Breast epithelium (tissue), 4 donors: ENCODE data around the gene ITGAE. TPM values are rescaled to one million over a fixed set of nuclear protein-coding genes. Genes with fewer than 3 reads are reported as not detected.

Source experiments
- DNase-seq, 2 donors: peaks; one replicate each; pipeline ENCODE4 v3.0.0-alpha.2; 2019; ENCODE audit warnings: low spot score in 2 of 2
- H3K27ac ChIP-seq, 2 donors: fragments of 200-600 bp; sonication (generic) in 1 of 2; one replicate each; pipeline ENCODE4 v1.5.1; 2016 to 2019; ENCODE audit warnings: mild to moderate bottlenecking in 1 of 2
- H3K27me3 ChIP-seq, 2 donors: fragments of 200-600 bp; sonication (generic) in 1 of 2; one replicate each; pipeline versions ENCODE4 v1.5.1 to v1.6.0; 2017 to 2019; ENCODE audit warnings: control low read depth in 1 of 2, mild to moderate bottlenecking in 1 of 2
- H3K36me3 ChIP-seq: fragments of 200-600 bp; one replicate; pipeline ENCODE4 v1.5.1; 2019
- H3K4me1 ChIP-seq, 2 donors: fragments of 200-600 bp; sonication (generic); one replicate each; pipeline ENCODE4 v1.5.1; 2016 to 2019; ENCODE audit warnings: control low read depth in 1 of 2
- H3K4me3 ChIP-seq, 3 donors: fragments of 200-600 bp; sonication (generic); 1 replicate in 2 of 3; 2 replicates in 1 of 3; pipeline ENCODE4 v1.5.1; 2016 to 2019; ENCODE audit warnings: mild to moderate bottlenecking in 3 of 3, moderate library complexity in 2 of 3
- H3K9me3 ChIP-seq, 2 donors: fragments of 200-600 bp; sonication (generic) in 1 of 2; one replicate each; pipeline ENCODE4 v1.5.1; 2016 to 2019; ENCODE audit warnings: control low read depth in 1 of 2
- POLR2A ChIP-seq: fragments of 450-650 bp; IDR thresholded peaks from one replicate; pipeline ENCODE4 v1.6.1; 2016; ENCODE audit warnings: antibody characterized with exemption, mild to moderate bottlenecking, moderate library complexity
- POLR2AphosphoS5 ChIP-seq, 3 donors: sonication (generic); formaldehyde crosslinking; IDR thresholded peaks; one replicate each; pipeline ENCODE4 v1.6.1; 2017; ENCODE audit warnings: antibody characterized with exemption in 3 of 3
- intact Hi-C: fragments of 100-400 bp; cut with DNase I; formaldehyde crosslinking; loops from one replicate; pipeline ENCODE4 v1.15.1; 2023; ENCODE audit warnings: low total_unique reads
- total RNA-seq, 3 donors: library from RNA; depleted of rRNA; stranded (reverse); fragments of >200 nt; gene quantifications; one replicate each; pipeline ENCODE4 v1.1.0, GENCODE V29; 2016
- TF ChIP-seq, protein P1 (sequence below), 3 donors: fragments of 450-650 bp; IDR thresholded peaks; one replicate each; pipeline ENCODE4 v1.5.1; 2016 to 2017; ENCODE audit warnings: antibody characterized with exemption in 3 of 3, mild to moderate bottlenecking in 3 of 3, moderate library complexity in 3 of 3

ITGAE gene, protein sequence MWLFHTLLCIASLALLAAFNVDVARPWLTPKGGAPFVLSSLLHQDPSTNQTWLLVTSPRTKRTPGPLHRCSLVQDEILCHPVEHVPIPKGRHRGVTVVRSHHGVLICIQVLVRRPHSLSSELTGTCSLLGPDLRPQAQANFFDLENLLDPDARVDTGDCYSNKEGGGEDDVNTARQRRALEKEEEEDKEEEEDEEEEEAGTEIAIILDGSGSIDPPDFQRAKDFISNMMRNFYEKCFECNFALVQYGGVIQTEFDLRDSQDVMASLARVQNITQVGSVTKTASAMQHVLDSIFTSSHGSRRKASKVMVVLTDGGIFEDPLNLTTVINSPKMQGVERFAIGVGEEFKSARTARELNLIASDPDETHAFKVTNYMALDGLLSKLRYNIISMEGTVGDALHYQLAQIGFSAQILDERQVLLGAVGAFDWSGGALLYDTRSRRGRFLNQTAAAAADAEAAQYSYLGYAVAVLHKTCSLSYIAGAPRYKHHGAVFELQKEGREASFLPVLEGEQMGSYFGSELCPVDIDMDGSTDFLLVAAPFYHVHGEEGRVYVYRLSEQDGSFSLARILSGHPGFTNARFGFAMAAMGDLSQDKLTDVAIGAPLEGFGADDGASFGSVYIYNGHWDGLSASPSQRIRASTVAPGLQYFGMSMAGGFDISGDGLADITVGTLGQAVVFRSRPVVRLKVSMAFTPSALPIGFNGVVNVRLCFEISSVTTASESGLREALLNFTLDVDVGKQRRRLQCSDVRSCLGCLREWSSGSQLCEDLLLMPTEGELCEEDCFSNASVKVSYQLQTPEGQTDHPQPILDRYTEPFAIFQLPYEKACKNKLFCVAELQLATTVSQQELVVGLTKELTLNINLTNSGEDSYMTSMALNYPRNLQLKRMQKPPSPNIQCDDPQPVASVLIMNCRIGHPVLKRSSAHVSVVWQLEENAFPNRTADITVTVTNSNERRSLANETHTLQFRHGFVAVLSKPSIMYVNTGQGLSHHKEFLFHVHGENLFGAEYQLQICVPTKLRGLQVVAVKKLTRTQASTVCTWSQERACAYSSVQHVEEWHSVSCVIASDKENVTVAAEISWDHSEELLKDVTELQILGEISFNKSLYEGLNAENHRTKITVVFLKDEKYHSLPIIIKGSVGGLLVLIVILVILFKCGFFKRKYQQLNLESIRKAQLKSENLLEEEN
- total RNA-seq = 10 to 100 TPM; 26.5 to 31.2 (median 27.1) TPM

DNA sequence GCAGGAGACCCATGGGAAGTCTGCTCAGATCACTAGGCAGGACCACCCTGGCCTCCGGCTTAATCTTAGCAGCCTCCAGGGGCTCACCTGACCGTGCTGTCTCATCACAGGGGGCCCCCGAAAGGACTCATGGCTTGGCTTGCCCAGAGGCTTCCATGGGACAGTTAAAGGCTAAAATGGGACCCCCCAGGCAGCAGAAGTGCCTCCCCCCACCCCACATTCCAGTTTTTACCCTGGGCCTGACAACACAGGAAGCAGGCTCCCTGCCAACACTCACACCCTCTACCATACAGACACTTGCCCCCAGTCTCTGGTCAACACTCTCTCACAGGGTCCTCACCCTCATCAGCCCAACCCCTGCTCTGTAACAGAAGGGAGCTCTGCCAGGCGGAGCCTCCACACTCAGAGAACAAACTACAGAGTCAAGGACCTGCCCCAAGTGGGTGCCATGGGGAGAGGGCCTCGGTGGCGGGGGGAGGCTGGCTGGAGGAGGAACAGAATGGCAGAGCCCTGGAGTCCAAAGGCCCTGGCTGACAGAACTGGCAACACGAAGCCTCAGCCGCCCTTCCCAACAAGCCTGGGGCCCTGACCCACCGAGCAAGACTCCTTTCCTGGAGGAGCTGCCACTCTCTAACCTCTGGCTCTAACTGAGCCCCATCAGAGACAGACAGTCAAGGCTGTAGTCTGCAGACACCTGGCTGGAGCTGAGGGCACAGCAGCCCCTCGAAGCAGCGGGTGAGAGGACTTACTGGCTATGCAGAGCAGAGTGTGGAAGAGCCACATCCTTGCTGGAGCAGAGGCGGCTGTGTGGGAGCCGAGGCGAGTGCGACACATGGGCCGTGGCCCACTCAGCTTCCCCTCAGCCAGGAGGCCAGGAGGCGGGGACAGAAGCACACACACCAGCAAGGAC lies at the start of gene ITGAE:
ITGAE (minus strand) TSS at position 827 of the 910 bp plus-strand sequence; CDS start at position 783, 44 bp downstream.
- Histone ChIP-seq H3K36me3 (no peaks in the 10 kb centered on the region), H3K9me3 (no peaks in the 10 kb centered on the region), H3K4me1 (no peaks in the 10 kb centered on the region), H3K4me3 (no peak within 1 kb of the TSS), H3K27ac (peak within 1 kb of the TSS; percentile 69 to 73), H3K27me3 (no peaks in the 10 kb centered on the region)
- DNase-seq = no peak
- TF ChIP-seq, protein P1, sequence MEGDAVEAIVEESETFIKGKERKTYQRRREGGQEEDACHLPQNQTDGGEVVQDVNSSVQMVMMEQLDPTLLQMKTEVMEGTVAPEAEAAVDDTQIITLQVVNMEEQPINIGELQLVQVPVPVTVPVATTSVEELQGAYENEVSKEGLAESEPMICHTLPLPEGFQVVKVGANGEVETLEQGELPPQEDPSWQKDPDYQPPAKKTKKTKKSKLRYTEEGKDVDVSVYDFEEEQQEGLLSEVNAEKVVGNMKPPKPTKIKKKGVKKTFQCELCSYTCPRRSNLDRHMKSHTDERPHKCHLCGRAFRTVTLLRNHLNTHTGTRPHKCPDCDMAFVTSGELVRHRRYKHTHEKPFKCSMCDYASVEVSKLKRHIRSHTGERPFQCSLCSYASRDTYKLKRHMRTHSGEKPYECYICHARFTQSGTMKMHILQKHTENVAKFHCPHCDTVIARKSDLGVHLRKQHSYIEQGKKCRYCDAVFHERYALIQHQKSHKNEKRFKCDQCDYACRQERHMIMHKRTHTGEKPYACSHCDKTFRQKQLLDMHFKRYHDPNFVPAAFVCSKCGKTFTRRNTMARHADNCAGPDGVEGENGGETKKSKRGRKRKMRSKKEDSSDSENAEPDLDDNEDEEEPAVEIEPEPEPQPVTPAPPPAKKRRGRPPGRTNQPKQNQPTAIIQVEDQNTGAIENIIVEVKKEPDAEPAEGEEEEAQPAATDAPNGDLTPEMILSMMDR (IDR thresholded peaks at IDR 0.05) = no peak
- TF ChIP-seq POLR2AphosphoS5 (IDR thresholded peaks at IDR 0.05) (no peak), POLR2A (no peak)
- intact Hi-C loops = no loop called here

DNA sequence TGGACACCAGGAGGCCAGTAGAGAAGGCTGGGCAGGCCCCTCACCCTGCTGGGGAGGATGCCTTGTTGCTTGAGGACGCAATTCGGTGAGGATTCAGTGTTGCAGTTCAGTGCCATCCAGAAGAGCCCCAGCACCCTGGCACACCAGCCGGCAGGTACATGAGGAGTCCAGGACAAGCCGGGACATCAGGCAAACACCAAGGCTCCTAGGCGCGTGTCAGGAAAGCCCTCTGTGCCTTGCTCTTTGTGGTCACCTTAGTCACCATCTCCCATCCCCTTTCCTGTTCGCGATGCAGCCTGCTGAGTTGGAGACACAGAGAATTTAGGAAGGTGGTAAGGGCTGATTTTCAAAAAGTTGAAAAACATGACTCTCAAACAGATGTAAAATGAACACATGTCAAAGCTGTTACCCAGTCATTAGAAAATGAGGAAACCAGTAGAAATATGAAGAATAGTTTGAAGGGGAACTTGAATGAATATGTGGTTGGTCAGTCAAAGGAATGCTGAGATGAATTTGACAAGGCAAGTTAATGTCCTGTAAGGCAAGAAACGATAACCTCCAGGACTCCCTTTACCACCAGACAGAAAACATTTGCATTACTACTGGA lies 47.3 kb upstream of the ITGAE start:
- H3K36me3 ChIP-seq = no peaks in the 10 kb centered on the region
- TF ChIP-seq, protein P1 (IDR thresholded peaks at IDR 0.05) = no peak
- TF ChIP-seq POLR2AphosphoS5 (IDR thresholded peaks at IDR 0.05) (no peak), POLR2A (no peak)
- H3K9me3 ChIP-seq = no peaks in the 10 kb centered on the region
- no peak overlapping the region for H3K27ac ChIP-seq
- H3K4me1 ChIP-seq = no peaks in the 10 kb centered on the region
- H3K27me3 ChIP-seq = no peaks in the 10 kb centered on the region
- intact Hi-C loops = no loop called here
- no peak for DNase-seq
- H3K4me3 ChIP-seq = no peak overlapping the region

DNA sequence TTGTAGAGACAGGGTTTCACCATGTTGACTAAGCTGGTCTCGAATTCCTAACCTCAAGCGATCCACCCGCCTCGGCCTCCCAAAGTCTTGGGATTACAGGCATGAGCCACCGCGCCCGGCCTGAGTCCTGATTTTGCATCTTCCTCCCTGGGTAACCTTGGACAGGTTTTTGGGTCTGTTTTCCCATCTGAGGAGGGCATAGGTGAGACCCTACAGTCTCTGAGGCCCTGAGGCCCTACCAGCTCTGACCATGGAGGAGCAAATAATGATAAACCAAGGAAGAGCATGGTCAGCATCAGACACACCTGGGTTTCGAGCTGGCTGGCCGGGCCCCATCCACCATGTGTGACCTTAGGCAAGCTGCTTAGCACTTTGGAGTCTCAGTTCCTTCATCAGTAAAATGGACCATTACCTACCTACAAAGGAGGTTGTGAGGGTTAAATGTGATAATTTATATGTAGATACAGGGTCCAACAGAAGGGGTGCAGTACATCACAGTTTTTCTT lies 46.2 kb upstream of the ITGAE start:
- Histone ChIP-seq H3K9me3 (no peaks in the 10 kb centered on the region), H3K27ac (no peak overlapping the region), H3K36me3 (no peaks in the 10 kb centered on the region), H3K4me1 (no peaks in the 10 kb centered on the region), H3K4me3 (no peak overlapping the region), H3K27me3 (no peaks in the 10 kb centered on the region)
- DNase-seq = no peak
- intact Hi-C loops = no loop called here
- TF ChIP-seq, protein P1 (IDR thresholded peaks at IDR 0.05) = no peak
- TF ChIP-seq POLR2A = no peak
- TF ChIP-seq POLR2AphosphoS5 (IDR thresholded peaks at IDR 0.05) = no peak

DNA sequence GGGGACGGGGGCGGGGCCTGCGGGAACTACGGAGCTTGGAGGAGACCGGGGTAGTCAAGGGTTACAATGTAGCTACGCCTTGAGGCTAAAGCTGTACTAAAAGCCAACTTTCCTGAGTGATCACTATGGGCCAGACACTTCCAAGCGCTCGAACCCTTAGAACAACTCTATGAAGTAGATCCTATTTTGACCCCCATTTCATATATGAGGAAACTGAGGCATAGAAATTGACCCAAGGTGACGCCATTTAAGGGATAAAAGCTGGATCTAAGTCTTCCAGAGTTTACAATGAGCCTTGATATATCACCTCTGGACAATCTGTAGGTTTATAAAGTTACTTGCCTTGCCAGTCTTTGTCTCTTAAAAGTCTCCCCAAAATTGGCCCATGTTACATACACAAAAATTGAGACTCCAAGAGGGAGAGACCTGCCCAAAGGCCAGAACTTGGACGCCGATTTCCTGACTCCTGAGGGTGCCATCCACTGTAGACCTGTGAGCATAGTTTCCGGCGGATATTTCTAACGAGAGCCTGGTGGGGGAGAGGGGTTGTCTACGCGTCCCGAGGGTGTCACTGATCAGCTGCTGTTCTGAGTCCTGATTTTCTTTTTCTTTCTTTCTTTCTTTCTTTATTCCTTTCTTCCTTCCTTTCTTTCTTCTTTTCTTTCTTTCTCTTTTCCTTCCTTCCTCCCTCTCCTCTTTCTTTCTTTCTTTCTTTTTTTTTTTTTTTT lies 45.6 kb upstream of the ITGAE start:
- TF ChIP-seq POLR2A = no peak
- TF ChIP-seq, protein P1 (IDR thresholded peaks at IDR 0.05) = no peak
- no peak for TF ChIP-seq POLR2AphosphoS5 (IDR thresholded peaks at IDR 0.05)
- Histone ChIP-seq H3K9me3 (no peaks in the 10 kb centered on the region), H3K27me3 (no peaks in the 10 kb centered on the region), H3K36me3 (no peaks in the 10 kb centered on the region), H3K27ac (peak overlapping the region; percentile 16 to 89), H3K4me3 (peak overlapping the region; percentile 76 to 97 (median 95)), H3K4me1 (no peaks in the 10 kb centered on the region)
- no peak for DNase-seq
- intact Hi-C loops = no loop called here
